Endodermal cell (in vitro differentiated cells): ENCODE measurements around the gene ATG16L2. TPM values are rescaled to one million over a fixed set of nuclear protein-coding genes. Genes with fewer than 3 reads are reported as not detected.

ENCODE experiments used
- DNase-seq: peaks from one replicate; pipeline ENCODE4 v3.0.0-alpha.2; 2017
- H3K27ac ChIP-seq: 2 replicates; pipeline ENCODE4 v1.5.1; 2013; ENCODE audit warnings: mild to moderate bottlenecking, low read depth, low read length, moderate library complexity
- H3K27me3 ChIP-seq: 2 replicates; pipeline ENCODE4 v1.6.1; 2013; ENCODE audit warnings: mild to moderate bottlenecking, low read length, moderate library complexity; ENCODE audit not compliant: insufficient read depth, control insufficient read depth, poor library complexity, severe bottlenecking
- H3K36me3 ChIP-seq: 2 replicates; pipeline ENCODE4 v1.7.0; 2013; ENCODE audit warnings: mild to moderate bottlenecking, low read length, moderate library complexity; ENCODE audit not compliant: control insufficient read depth, insufficient read depth
- H3K4me1 ChIP-seq: one replicate; pipeline ENCODE4 v1.7.0; 2013; ENCODE audit warnings: low read length; ENCODE audit not compliant: control insufficient read depth, insufficient read depth
- H3K4me3 ChIP-seq: 2 replicates; pipeline ENCODE4 v1.5.1; 2013; ENCODE audit warnings: mild to moderate bottlenecking, low read length, moderate library complexity
- H3K9ac ChIP-seq: 2 replicates; pipeline ENCODE4 v1.6.1; 2013; ENCODE audit warnings: mild to moderate bottlenecking, low read length, moderate library complexity; ENCODE audit not compliant: poor library complexity, severe bottlenecking; ENCODE audit errors: extremely low read depth
- H3K9me3 ChIP-seq: 2 replicates; pipeline ENCODE4 v1.6.1; 2013; ENCODE audit warnings: mild to moderate bottlenecking, low read length, moderate library complexity; ENCODE audit not compliant: control insufficient read depth
- H3K27ac Mint-ChIP-seq: 2 replicates; pipeline ENCODE4 v1.8.0; 2020; ENCODE audit warnings: mixed read lengths
- H3K27me3 Mint-ChIP-seq: 2 replicates; pipeline ENCODE4 v1.8.0; 2021; ENCODE audit warnings: mild to moderate bottlenecking, mixed read lengths; ENCODE audit not compliant: insufficient read depth
- H3K36me3 Mint-ChIP-seq: 2 replicates; pipeline ENCODE4 v1.8.0; 2020; ENCODE audit warnings: low read depth, mixed read lengths
- H3K4me1 Mint-ChIP-seq: 2 replicates; pipeline ENCODE4 v1.8.0; 2020; ENCODE audit warnings: mixed read lengths
- H3K4me3 Mint-ChIP-seq: 2 replicates; pipeline ENCODE4 v1.8.0; 2020; ENCODE audit warnings: mild to moderate bottlenecking, moderate library complexity, mixed read lengths
- H3K9me3 Mint-ChIP-seq: 2 replicates; pipeline ENCODE4 v1.8.0; 2020; ENCODE audit warnings: mild to moderate bottlenecking, mixed read lengths
- WGBS, 2 experiments: methylation state at CpG; one replicate each; pipeline versions ENCODE4 v1.1.5 to v1.1.7; 2013; ENCODE audit warnings: missing lambda C conversion rate in 2 of 2, mixed read lengths in 1 of 2; ENCODE audit not compliant: insufficient coverage in 1 of 2, insufficient read length in 1 of 2; 5-methylcytosine and 5-hydroxymethylcytosine counted together
- total RNA-seq, 2 donors: library from RNA; stranded (reverse); fragmentation: NEBNext Ultra II Directional in 1 of 2; extraction: Animal tissue kit (Norgen Biotek cat#: 25700) in 1 of 2; gene quantifications; 2 replicates in 1 of 2; 3 replicates in 1 of 2; pipeline ENCODE4 v1.2.1, GENCODE V29; 2021
- TF ChIP-seq, protein P1 (sequence below): fragments of 200-600 bp; sonication (generic); conservative IDR thresholded peaks from 2 replicates; pipeline ENCODE4 v1.5.0; 2021; ENCODE audit warnings: antibody characterized with exemption, mild to moderate bottlenecking

The ATG16L2 gene
- total RNA-seq, 2 donors from 2014 or later, result 32.2 to 34.2 TPM

DNA sequence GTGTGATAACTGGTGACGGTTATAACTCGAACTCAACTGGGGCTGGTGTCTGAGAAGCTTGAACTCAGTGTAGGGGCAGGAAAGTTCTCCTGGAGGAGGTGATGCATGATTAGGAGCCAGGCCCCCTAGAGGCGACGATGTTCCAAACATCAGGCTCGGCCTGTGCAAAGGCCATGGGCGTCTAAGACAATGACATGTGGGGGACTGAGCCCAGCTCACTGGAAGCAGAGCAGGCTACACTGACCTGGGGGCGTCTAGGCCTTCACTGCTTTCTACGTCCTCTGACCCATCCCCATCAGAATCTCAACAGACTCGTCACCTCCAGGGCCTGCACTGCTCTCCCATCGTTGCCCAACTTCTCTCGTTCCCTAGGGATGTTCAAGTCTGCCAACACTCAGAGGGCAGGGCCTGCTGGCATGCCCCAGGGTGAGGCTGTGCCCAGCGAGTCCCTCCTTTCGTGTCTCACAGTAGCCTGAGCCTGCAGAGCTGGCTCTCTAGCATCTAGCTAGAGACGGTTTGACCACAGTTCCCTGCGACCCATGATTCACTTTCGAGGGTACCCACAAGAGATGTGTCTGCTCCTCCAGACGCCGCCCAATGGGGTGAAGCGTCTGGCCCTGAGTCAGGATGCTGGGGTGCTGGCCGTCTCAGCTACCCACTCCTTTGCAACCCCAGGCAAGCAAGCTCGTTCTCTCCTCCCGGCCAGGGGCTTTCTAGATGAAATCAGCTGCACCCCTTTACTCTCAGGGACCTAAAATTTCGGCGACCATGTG lies 1.1 kb upstream of the ATG16L2 start:
- 63 to 67% methylated on average over 20 to 24 of the region's 24 CpGs for WGBS, 2 experiments
- Mint-ChIP-seq H3K4me3 (peak overlapping the region; percentile 88), H3K27me3 (peaks cover 2% of the 10 kb centered on the region), H3K4me1 (peaks cover 18% of the 10 kb centered on the region), H3K36me3 (peaks cover 19% of the 10 kb centered on the region), H3K27ac (peak overlapping the region; percentile 85), H3K9me3 (no peaks in the 10 kb centered on the region)
- peaks cover 4% of the 10 kb centered on the region for H3K36me3 ChIP-seq
- H3K9me3 ChIP-seq, result no peaks in the 10 kb centered on the region
- H3K27me3 ChIP-seq, result no peaks in the 10 kb centered on the region
- H3K9ac ChIP-seq, result peak overlapping the region; percentile 72
- H3K4me1 ChIP-seq, result no peaks in the 10 kb centered on the region
- DNase-seq, result peak; percentile 89
- H3K4me3 ChIP-seq, result peak overlapping the region; percentile 86
- TF ChIP-seq, protein P1, sequence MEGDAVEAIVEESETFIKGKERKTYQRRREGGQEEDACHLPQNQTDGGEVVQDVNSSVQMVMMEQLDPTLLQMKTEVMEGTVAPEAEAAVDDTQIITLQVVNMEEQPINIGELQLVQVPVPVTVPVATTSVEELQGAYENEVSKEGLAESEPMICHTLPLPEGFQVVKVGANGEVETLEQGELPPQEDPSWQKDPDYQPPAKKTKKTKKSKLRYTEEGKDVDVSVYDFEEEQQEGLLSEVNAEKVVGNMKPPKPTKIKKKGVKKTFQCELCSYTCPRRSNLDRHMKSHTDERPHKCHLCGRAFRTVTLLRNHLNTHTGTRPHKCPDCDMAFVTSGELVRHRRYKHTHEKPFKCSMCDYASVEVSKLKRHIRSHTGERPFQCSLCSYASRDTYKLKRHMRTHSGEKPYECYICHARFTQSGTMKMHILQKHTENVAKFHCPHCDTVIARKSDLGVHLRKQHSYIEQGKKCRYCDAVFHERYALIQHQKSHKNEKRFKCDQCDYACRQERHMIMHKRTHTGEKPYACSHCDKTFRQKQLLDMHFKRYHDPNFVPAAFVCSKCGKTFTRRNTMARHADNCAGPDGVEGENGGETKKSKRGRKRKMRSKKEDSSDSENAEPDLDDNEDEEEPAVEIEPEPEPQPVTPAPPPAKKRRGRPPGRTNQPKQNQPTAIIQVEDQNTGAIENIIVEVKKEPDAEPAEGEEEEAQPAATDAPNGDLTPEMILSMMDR, result peak; percentile 86
- no peak overlapping the region for H3K27ac ChIP-seq

DNA sequence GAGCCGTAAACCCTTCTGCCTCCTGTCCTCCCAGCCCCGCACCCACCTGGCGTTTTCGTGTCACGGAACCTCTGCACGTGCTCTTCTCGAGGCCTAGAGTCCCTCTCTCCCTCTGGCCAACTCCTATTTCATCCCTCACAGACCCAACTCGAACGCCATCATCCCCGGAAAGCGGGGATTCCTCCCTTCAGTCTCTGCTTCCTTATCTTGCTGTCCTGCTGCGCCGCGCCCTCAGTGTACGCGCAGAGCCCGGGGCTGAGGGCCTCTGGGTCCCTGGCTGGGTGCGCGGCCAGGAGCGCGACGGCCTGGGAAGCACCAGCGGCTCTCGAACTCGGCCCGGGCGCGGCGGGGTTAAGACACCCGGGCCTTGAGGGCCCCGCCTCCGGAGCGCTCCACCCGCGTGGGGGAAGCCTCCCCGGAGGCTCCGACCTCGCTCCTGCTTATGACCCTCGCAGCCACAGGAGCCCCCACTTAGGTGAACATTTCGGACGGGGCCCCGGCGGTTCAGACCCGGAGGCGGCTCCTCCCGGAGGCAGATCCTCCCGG lies 398 bp upstream of the ATG16L2 start:
- H3K27ac Mint-ChIP-seq, result peak overlapping the region; percentile 85
- Histone ChIP-seq H3K9ac (peak overlapping the region; percentile 72), H3K27ac (peak overlapping the region; percentile 94), H3K4me1 (no peaks in the 10 kb centered on the region), H3K9me3 (no peaks in the 10 kb centered on the region), H3K4me3 (peak overlapping the region; percentile 86), H3K36me3 (peaks cover 10% of the 10 kb centered on the region), H3K27me3 (no peaks in the 10 kb centered on the region)
- TF ChIP-seq, protein P1, result no peak
- DNase-seq, result no peak
- peak overlapping the region; percentile 88 for H3K4me3 Mint-ChIP-seq
- H3K27me3 Mint-ChIP-seq, result peaks cover 2% of the 10 kb centered on the region
- 4 to 5% methylated on average over 24 to 47 of the region's 47 CpGs for WGBS, 2 experiments
- H3K36me3 Mint-ChIP-seq, result peaks cover 21% of the 10 kb centered on the region
- H3K4me1 Mint-ChIP-seq, result peaks cover 18% of the 10 kb centered on the region
- H3K9me3 Mint-ChIP-seq, result no peaks in the 10 kb centered on the region

DNA sequence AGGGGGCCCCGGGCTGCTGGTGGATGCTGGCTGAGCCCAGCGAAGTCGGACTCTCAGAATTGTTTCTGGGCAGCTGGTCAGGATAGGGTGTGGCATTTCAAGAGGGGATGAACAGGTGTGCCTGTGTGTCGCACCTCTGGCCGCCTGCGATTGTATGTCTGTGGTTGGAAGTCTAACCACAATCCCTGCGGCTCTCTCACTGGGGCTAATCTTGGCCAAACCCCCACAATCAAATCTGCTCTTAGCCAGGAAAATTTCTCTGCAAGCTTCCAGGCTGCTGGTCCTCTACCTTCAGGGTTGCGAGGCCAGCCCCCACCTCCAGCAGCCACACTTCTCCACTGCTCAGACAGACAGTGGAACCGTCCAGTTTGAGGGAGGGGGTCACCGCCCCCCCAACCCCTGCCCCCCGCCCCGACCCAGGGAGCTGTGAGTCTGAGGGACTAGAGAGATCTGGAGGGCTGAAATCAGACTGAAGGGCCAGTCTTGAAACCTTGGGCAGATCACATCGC lies 953 bp downstream of the ATG16L2 start:
- H3K27ac Mint-ChIP-seq, result peak overlapping the region; percentile 97
- no peaks in the 10 kb centered on the region for H3K9me3 Mint-ChIP-seq
- Histone ChIP-seq H3K4me3 (peak overlapping the region; percentile 86), H3K4me1 (no peaks in the 10 kb centered on the region), H3K9me3 (no peaks in the 10 kb centered on the region), H3K36me3 (peaks cover 7% of the 10 kb centered on the region), H3K9ac (no peak overlapping the region), H3K27ac (no peak overlapping the region), H3K27me3 (no peaks in the 10 kb centered on the region)
- peaks cover 2% of the 10 kb centered on the region for H3K27me3 Mint-ChIP-seq
- peak overlapping the region; percentile 88 for H3K4me3 Mint-ChIP-seq
- 49 to 88% methylated on average over 3 to 13 of the region's 13 CpGs for WGBS, 2 experiments
- H3K4me1 Mint-ChIP-seq, result peaks cover 18% of the 10 kb centered on the region
- peaks cover 22% of the 10 kb centered on the region for H3K36me3 Mint-ChIP-seq
- DNase-seq, result no peak
- TF ChIP-seq, protein P1, result no peak
